Esophagus (tissue), 2 donors: ENCODE data around the gene SETD5. TPM values are rescaled to one million over a fixed set of nuclear protein-coding genes. Genes with fewer than 3 reads are reported as not detected.

ENCODE experiments used
- H3K27ac ChIP-seq, 2 donors: one replicate each; pipeline ENCODE4 v1.5.1; 2013; ENCODE audit warnings: low read depth in 2 of 2, mild to moderate bottlenecking in 2 of 2, inconsistent platforms in 1 of 2, low read length in 1 of 2, moderate library complexity in 1 of 2
- H3K27me3 ChIP-seq, 2 donors: one replicate each; pipeline ENCODE4 v1.6.1; 2013; ENCODE audit warnings: low read length in 2 of 2, control low read depth in 1 of 2, mild to moderate bottlenecking in 1 of 2; ENCODE audit not compliant: insufficient read depth in 2 of 2, control insufficient read depth in 1 of 2
- H3K36me3 ChIP-seq, 2 donors: one replicate each; pipeline ENCODE4 v1.6.1; 2013; ENCODE audit warnings: low read length in 1 of 2; ENCODE audit not compliant: control insufficient read depth in 2 of 2, insufficient read depth in 2 of 2
- H3K4me1 ChIP-seq, 2 donors: one replicate each; pipeline ENCODE4 v1.6.1; 2013; ENCODE audit warnings: low read length in 1 of 2; ENCODE audit not compliant: control insufficient read depth in 2 of 2, insufficient read depth in 2 of 2
- H3K4me3 ChIP-seq, 2 donors: one replicate each; pipeline ENCODE4 v1.5.1; 2013; ENCODE audit warnings: low read length in 2 of 2, mild to moderate bottlenecking in 2 of 2, low read depth in 1 of 2, moderate library complexity in 1 of 2
- H3K9me3 ChIP-seq, 2 donors: one replicate each; pipeline ENCODE4 v1.6.1; 2013; ENCODE audit warnings: mild to moderate bottlenecking in 2 of 2, low read depth in 1 of 2, low read length in 1 of 2, moderate library complexity in 1 of 2; ENCODE audit not compliant: control insufficient read depth in 2 of 2, insufficient read depth in 1 of 2
- WGBS, 2 donors: extraction: QIAGEN DNeasy Blood & Tissue Kit; methylation state at CpG; one replicate each; pipeline ENCODE4 v1.1.7; 2013; 5-methylcytosine and 5-hydroxymethylcytosine counted together
- polyA plus RNA-seq, 2 donors: library from polyadenylated mRNA; stranded (reverse); fragments of 200-250 nt; gene quantifications; one replicate each; pipeline ENCODE4 v1.2.3, GENCODE V29; 2013
- donor health status: healthy with polysubstance abuse.
- donor health status: Bipolar disorder and iron deficiency.

Gene SETD5
- polyA plus RNA-seq, 2 donors: 17.2 to 25.0 TPM

DNA sequence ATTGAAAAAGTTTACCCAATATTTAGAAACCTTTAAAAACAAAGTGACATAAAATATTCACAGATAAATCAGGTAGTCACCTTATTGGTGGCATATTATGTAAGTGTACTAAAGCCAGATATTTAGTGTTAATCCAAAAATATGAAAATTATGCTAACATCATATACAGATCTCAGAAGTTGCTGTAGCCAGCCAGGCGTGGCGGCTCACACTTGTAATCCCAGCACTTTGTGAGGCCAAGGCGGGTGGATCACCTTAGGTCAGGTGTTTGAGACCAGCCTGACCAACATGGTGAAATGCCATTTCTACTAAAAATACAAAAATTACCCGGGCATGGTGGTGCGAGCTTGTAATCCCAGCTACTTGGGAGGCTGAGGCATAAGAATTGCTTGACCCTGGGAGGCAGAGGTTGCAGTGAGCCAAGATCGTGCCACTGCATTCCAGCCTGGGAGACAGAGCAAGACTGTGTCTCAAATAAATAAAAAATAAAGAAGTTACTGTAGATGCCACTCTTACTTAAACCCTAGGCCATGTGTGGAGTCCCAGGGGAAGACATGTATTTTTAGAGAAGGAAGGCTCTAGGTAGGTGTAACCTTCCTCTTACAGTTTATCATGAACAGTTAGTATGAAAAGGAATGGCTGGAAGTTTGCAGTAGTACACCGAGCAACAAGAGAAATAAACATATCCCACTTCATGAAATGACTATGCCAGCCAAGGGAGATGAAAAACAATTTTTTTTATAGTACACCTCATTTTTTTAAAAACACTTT, 9.6 kb downstream of the SETD5 start:
- Histone ChIP-seq H3K36me3 (no peaks in the 10 kb centered on the region), H3K27me3 (no peaks in the 10 kb centered on the region), H3K27ac (no peak overlapping the region), H3K4me3 (no peak overlapping the region), H3K9me3 (no peaks in the 10 kb centered on the region), H3K4me1 (peaks cover 2 to 3% of the 10 kb centered on the region in 2 donors)
- 85 to 87% methylated on average over 7 of the region's 7 CpGs for WGBS, 2 donors

DNA sequence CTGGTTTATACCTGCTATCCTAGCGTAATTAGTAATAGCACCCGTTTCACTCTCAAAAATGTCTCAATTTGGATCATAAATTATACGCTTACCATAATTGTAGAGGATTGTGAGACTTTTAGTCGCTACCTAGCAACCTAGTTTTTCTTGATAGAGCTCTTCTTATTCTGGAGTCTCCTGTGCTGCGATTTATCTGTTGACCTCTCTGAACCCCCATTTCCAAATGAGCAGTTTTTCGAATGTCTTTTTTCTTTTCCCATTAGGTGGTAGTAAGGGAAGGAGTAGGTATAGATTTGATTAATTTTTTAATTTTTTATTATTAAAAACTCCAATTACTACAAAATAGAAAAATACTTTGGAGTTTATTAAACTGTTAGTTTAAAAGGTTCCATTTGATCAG, 10.6 kb downstream of the SETD5 start:
- no peaks in the 10 kb centered on the region for H3K9me3 ChIP-seq
- peaks cover 0 to 3% of the 10 kb centered on the region in 2 donors for H3K4me1 ChIP-seq
- no peaks in the 10 kb centered on the region for H3K27me3 ChIP-seq
- 91% methylated on average over 6 of the region's 6 CpGs for WGBS, 2 donors
- H3K4me3 ChIP-seq: no peak overlapping the region
- H3K36me3 ChIP-seq: no peaks in the 10 kb centered on the region
- H3K27ac ChIP-seq: no peak overlapping the region

DNA sequence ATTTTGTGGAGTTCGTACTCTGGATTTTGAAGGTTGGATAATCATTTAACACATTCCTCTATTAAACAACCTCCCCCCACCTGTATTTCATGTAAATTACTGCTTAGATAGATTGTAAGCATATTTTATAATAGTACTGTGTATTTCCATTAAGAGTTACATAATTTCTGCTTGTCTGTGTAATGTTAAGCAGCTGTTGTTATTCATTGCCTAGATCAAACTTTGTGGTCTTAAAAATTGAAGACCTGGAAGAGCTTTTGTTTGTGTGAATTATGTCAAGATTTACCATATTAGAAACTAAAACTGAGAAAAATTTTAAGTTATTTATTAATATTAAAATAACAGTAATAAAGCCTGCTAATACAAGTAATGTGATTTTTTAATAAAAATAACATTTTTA, 11.1 kb downstream of the SETD5 start:
- 79 to 92% methylated on average over 1 of the region's 1 CpG for WGBS, 2 donors
- H3K4me3 ChIP-seq: no peak overlapping the region
- H3K4me1 ChIP-seq: peaks cover 0 to 3% of the 10 kb centered on the region in 2 donors
- H3K27ac ChIP-seq: no peak overlapping the region
- H3K27me3 ChIP-seq: no peaks in the 10 kb centered on the region
- no peaks in the 10 kb centered on the region for H3K9me3 ChIP-seq
- no peaks in the 10 kb centered on the region for H3K36me3 ChIP-seq

DNA sequence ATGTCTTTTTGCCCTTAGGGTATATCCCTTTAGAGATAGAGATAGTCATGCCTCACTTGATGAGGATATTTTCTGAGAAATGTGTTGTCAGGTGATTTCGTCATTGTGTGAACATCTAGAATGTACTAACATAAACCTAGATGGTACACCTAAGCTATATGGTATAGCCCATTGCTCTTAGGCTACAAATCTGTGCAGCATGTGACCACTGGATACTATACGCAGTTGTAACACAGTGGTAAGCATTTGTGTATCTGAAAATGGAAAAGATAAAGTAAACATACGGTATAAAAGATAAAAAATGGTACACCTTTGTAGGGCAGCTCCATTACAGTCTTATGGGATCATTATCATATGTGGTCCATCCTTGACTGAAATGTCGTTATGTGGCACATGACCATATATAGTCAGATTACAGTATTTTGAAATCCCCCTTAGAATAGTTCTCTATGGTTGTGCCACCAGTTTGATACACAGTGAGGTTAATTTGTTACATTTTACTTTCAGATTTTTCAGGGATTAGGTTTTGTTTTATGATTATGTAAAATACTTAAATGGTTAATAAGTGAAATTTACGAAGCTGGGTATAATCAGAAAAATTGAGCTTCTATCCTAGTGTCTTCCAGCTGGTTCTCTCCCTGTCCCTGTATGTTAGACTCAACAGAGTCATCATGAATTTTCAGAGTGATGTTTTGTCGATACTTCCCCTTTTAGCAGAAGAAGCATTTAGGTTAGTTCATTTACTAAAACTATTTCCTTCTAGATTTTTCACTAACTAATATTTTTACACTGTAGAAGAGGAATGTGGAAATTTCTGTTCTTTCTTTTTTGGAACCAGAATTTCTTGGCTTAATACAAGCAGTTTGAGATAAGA, 12.8 kb downstream of the SETD5 start:
- 78 to 81% methylated on average over 6 of the region's 6 CpGs for WGBS, 2 donors
- Histone ChIP-seq H3K4me1 (peaks cover 0 to 3% of the 10 kb centered on the region in 2 donors), H3K27ac (no peak overlapping the region)

DNA sequence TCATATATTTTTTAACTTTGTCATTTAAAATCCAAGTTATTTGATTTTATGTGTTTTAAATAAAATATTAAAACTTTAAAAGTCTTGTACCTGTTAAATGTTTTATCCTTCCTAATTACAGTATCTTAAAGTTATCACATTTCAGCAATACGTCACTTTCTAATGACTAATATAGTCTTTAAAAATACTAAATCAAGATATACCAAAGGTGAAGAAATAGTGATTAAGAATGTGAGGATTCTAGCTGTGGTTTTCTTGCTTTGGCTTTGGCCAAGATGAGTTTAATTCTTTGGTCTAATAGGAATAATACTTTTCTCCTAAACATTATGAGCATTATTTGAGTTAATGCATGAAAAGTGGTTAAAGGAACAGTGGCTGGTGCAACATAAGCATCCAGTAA, 13.9 kb downstream of the SETD5 start:
- peaks cover 0 to 2% of the 10 kb centered on the region in 2 donors for H3K36me3 ChIP-seq

More for the DNA sequence above, 12.8 kb downstream of the SETD5 start:
- no peaks in the 10 kb centered on the region for H3K36me3 ChIP-seq
- H3K27me3 ChIP-seq: no peaks in the 10 kb centered on the region
- no peak overlapping the region for H3K4me3 ChIP-seq
- no peaks in the 10 kb centered on the region for H3K9me3 ChIP-seq

DNA sequence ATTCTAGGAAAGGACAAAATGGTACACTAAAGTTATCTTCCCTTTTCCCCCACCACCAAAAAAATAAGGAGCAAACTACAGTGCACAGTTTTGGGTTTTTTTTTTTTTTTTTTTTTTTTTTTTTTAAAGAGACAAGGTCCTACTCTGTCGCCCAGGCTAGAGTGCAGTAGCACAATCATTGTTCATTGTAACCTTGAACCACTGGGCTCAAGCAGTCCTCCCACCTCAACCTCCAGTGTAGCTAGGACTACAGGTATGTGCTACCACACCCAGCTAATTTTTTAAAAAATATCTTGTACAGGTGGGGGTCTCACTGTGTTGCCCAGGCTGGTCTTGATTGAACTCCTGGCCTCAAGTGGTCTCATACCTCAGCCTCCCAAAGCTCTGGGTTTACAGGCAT, 14.9 kb downstream of the SETD5 start:
- Histone ChIP-seq H3K4me1 (peaks cover 0 to 3% of the 10 kb centered on the region in 2 donors), H3K4me3 (no peak overlapping the region), H3K27me3 (no peaks in the 10 kb centered on the region), H3K36me3 (peaks cover 0 to 2% of the 10 kb centered on the region in 2 donors), H3K27ac (no peak overlapping the region), H3K9me3 (no peaks in the 10 kb centered on the region)
- 77 to 81% methylated on average over 1 of the region's 1 CpG for WGBS, 2 donors

More for the DNA sequence above, 13.9 kb downstream of the SETD5 start:
- H3K4me1 ChIP-seq: peaks cover 0 to 3% of the 10 kb centered on the region in 2 donors
- H3K27me3 ChIP-seq: no peaks in the 10 kb centered on the region
- 77 to 91% methylated on average over 1 of the region's 1 CpG for WGBS, 2 donors
- no peak overlapping the region for H3K4me3 ChIP-seq
- H3K27ac ChIP-seq: no peak overlapping the region
- H3K9me3 ChIP-seq: no peaks in the 10 kb centered on the region

DNA sequence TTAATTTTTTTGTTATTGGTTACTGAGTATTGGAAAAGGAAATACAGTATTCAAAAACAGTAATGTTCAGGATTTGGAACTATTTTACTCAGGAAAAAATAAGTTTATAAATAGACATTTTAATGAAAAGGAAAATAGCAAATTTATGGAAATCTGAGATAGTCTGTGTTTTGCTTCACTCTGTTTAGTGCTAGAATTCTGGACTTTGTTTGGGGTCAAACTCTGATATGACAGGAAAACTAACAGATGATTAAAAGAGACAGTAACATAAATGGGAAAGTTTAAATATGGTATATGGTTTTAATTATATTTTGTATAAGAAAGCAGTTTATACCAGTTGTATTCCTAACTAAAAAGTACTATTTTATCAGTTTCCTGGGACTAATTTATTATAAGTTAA, 17.4 kb downstream of the SETD5 start:
- H3K9me3 ChIP-seq: no peaks in the 10 kb centered on the region
- no peak overlapping the region for H3K27ac ChIP-seq
- peaks cover 0 to 3% of the 10 kb centered on the region in 2 donors for H3K4me1 ChIP-seq
- no peak overlapping the region for H3K4me3 ChIP-seq
- H3K27me3 ChIP-seq: no peaks in the 10 kb centered on the region
- H3K36me3 ChIP-seq: peaks cover 0 to 2% of the 10 kb centered on the region in 2 donors

DNA sequence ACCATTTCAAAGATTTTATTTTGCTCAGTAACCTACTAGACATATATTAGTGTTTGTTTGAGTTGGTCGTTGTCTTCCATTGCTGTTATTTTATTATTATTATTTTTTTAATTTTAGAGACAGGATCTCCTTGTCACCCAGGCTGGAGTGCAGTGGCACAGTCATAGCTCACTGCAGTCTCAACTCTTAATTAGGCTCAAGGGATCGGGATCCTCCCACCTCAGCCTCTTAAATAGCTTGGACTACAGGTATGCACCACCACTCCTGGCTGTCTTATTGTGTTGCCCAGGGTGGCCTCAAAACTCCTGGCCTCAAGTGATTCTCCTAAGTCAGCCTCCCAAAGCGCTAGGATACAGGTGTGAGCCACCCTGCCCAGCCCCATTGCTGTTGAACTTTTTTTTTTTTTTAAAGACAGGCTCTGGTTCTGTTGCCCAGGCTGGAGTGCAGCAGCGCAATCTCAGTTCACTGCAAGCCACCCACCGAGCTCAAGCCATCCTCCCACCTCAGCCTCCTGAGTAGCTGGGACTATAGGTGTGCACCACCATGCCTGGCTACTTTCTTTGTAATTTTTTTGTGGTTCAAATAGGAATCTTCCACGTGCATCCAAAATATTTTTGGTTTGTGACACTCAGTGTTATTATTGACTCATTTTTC, 18.2 kb downstream of the SETD5 start:
- H3K27me3 ChIP-seq: no peaks in the 10 kb centered on the region
- no peak overlapping the region for H3K27ac ChIP-seq
- H3K36me3 ChIP-seq: peaks cover 0 to 2% of the 10 kb centered on the region in 2 donors
- H3K4me3 ChIP-seq: no peak overlapping the region
- 84 to 90% methylated on average over 6 of the region's 6 CpGs for WGBS, 2 donors
- H3K9me3 ChIP-seq: no peaks in the 10 kb centered on the region
- H3K4me1 ChIP-seq: peaks cover 0 to 3% of the 10 kb centered on the region in 2 donors

DNA sequence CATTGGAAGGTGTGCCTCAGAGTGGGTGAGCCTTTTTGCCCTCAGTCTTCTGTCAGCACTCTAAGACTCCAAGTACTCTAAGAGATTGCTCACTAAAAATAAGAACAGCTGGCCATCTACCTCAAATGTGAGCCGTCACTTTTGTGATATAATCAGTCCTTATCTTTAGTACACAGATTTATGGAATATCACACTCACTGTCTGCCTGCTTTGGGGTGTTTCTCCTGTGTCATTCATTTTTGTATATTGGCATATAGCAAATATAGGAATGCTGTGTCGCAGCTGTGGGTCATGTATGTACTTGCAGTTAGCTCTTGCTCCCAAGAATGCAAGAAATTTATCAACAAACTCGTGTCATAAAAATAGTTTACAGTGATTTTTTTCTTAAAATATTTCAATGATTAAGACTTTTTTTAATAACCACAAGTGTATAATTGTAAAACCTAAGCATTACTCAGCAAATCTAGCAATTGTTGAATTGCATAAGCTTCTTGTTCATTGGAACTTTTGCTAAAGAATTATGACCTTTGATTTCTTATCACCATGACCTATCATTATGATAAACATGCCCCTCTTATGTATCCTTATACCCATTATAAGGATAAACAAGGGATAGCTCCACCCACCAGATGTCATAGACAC, 18.8 kb downstream of the SETD5 start:
- Histone ChIP-seq H3K4me3 (no peak overlapping the region), H3K27me3 (no peaks in the 10 kb centered on the region), H3K36me3 (peaks cover 0 to 2% of the 10 kb centered on the region in 2 donors), H3K27ac (no peak overlapping the region), H3K4me1 (peaks cover 0 to 3% of the 10 kb centered on the region in 2 donors), H3K9me3 (no peaks in the 10 kb centered on the region)
- 36 to 45% methylated on average over 3 of the region's 3 CpGs for WGBS, 2 donors
